AG09309 (cell line): ENCODE measurements around the gene RGS17.

Experiments used
- DNase-seq: peaks from one replicate; pipeline ENCODE4 v3.0.0-alpha.2; 2010; ENCODE audit warnings: low read depth
- H3K4me3 ChIP-seq: 2 replicates; pipeline ENCODE4 v1.5.1; 2011; ENCODE audit warnings: mild to moderate bottlenecking, low read depth, low read length, moderate library complexity; ENCODE audit not compliant: control insufficient read depth
- TF ChIP-seq, protein P1 (sequence below): IDR thresholded peaks from 2 replicates; pipeline ENCODE4 v1.5.1; 2011; ENCODE audit warnings: mild to moderate bottlenecking, low read depth, low read length, inconsistent platforms; ENCODE audit not compliant: insufficient read depth, control insufficient read depth; ENCODE audit errors: missing control alignments

Gene RGS17

DNA sequence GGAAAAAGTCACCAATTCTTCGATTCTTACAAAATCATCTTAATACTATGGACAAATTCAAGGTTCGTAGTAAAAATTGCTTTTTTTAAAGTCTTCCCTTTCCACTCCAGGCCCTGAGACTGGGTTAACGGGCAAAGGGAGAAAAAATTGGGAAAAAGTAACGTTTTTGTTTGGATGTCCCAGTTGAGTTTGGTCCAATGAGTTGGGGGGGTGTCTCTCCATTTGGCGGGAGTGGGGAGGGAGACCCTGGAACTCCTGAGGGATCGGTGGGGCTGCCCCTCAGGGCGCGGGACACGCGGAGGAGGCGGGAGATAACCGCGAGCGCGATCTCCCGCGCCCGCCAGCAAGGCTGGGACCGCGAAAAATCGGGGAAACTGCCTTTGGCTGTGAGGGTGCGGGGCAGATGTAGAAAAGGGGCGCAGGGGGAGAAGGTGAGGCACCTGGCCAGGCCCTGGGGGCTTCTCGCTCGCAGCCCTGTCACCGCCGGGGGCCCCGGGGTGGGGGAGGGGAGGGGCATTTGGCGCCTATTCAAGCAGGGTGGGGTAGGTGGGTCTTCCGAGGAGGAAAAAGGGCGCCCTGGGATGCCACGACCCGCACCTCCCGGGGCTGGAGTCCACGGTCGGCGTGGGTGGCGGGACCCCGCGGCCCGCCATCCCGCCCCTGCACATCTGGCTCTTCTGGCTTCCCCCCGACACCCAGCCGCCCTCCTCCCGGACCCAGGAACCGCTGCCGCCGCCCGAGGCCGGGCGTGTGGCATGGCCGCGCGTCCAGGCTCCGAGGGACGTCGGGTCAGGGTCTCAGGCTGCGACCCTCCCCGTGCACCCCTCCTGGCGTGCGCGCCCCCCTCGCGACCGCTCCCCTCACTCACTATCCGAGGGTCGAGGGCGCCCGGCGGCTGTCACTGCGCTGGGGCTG is 148.8 kb downstream of the RGS17 start:
- peak overlapping the region; percentile 75 for H3K4me3 ChIP-seq
- DNase-seq, result no peak
- TF ChIP-seq, protein P1, sequence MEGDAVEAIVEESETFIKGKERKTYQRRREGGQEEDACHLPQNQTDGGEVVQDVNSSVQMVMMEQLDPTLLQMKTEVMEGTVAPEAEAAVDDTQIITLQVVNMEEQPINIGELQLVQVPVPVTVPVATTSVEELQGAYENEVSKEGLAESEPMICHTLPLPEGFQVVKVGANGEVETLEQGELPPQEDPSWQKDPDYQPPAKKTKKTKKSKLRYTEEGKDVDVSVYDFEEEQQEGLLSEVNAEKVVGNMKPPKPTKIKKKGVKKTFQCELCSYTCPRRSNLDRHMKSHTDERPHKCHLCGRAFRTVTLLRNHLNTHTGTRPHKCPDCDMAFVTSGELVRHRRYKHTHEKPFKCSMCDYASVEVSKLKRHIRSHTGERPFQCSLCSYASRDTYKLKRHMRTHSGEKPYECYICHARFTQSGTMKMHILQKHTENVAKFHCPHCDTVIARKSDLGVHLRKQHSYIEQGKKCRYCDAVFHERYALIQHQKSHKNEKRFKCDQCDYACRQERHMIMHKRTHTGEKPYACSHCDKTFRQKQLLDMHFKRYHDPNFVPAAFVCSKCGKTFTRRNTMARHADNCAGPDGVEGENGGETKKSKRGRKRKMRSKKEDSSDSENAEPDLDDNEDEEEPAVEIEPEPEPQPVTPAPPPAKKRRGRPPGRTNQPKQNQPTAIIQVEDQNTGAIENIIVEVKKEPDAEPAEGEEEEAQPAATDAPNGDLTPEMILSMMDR, result no peak

DNA sequence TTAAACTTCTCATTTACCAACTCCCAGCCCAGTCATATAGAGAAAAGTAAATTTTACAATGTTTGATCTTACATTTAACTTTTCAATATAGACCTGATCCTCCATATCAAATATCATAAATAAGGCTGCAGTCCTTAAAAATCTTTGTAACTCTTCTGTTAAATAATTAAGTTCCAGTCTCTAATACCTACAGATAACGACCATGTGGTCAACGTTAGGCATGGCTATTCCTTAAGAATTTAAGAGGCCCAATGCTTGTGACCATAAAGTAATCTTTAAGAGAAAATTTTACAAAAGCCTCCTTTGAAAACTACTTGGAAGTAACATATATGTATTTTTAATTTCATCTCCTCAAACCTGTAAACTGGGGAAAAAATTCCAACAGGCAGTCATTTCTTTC is 149.9 kb downstream of the RGS17 start:
- TF ChIP-seq, protein P1, result no peak
- H3K4me3 ChIP-seq, result peak overlapping the region; percentile 1
- DNase-seq, result no peak

DNA sequence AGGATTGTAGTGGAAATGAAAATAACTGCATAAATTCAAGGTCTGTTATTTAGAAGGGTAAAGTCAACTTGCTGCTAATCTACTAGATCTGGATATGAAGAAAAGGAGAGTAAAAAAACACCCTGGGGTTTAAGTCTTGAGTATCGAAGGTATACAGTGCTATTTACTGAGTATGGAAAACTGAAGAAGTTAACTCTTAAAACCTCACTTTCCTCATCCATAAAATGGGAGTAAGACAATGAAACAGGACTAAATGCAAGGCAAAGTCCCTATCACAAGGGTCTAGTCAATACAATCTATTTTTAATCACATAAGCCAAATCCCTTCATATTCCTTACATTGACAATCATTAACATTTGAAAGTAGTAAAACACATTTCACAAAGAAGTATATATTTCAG is 150.4 kb downstream of the RGS17 start:
- TF ChIP-seq, protein P1, result no peak
- H3K4me3 ChIP-seq, result no peak overlapping the region
- no peak for DNase-seq

DNA sequence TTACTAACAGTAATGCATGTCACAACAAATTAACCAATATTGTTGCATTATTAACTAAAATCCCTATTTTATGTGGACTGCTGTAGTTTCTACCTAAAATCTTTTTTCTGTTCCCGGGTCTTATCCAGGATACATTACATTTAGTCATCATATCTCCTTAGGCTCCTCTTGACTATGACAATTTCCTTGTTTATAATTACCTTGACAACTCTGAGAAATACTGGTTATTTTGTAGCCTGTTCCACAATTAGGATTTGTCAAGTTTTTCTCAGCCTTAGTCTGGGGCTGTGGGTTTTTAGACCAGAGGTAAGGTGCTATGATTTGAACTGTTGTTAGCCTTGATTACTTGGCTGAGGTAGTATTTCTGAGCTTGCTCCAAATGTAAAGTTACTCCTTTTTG is 152.0 kb downstream of the RGS17 start:
- TF ChIP-seq, protein P1, result no peak
- no peak overlapping the region for H3K4me3 ChIP-seq
- no peak for DNase-seq

DNA sequence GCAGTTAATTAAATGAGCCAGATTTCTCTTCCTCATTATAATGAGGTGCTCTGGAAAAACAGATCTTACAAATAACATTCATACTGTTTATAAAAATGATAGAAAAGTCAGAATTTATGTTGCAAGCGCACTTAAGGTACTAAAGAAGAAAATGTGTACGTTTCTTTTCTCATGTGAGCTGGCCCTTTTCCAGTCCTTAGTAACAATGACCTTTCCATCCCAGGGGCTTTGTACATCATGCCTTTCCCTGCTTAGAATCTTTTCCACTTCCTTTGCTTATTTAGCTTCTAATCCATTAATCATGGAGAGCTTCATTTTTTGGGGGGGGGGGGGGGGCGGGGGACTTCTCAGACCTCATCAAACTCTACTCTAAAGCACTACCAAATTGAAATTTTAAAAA is 153.0 kb downstream of the RGS17 start:
- no peak overlapping the region for H3K4me3 ChIP-seq
- TF ChIP-seq, protein P1, result no peak

DNA sequence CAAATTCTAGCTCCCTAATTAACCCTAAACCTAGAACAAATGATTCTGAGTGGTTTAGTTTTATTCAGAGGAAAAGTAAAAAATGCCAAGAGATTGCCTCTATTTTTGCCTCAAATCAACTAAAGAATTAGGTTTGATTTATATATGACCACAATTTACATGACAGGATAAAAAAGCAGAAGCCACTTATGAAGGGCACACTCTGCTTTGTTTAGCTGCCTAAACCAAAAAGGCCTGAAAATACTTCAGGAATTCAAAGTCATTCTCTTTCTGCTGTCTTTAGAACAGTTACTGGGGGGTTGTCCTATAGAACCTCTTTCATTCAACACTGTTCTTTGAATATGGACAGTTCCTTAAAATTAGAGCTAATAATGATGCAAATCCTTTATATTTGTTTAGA is 153.5 kb downstream of the RGS17 start:
- no peak for DNase-seq

More for the DNA sequence above, 153.0 kb downstream of the RGS17 start:
- no peak for DNase-seq

More for the DNA sequence above, 153.5 kb downstream of the RGS17 start:
- TF ChIP-seq, protein P1, result no peak
- no peak overlapping the region for H3K4me3 ChIP-seq
